Fibroblast of villous mesenchyme (primary cell): Measurements from ENCODE around the gene WDR86. TPM values are rescaled to one million over a fixed set of nuclear protein-coding genes. Genes with fewer than 3 reads are reported as not detected.

Experiments used
- DNase-seq: peaks from one replicate; pipeline ENCODE4 v3.0.0-alpha.2; 2010; ENCODE audit warnings: low read depth
- H3K4me3 ChIP-seq: 2 replicates; pipeline ENCODE4 v1.5.1; 2011; ENCODE audit warnings: low read depth, mild to moderate bottlenecking, low read length
- CTCF ChIP-seq: IDR thresholded peaks from 2 replicates; pipeline ENCODE4 v1.5.1; 2012; ENCODE audit warnings: low read depth, mild to moderate bottlenecking, low read length; ENCODE audit not compliant: insufficient read depth
- total RNA-seq: library from RNA; depleted of rRNA; stranded (reverse); fragments of >200 nt; gene quantifications from 2 replicates; pipeline ENCODE4 v1.2.3, GENCODE V29; 2012

The WDR86 gene
- total RNA-seq, 1 donor: 1.3 TPM

GRCh38 chr7:151387161-151388006 is 22.5 kb downstream of the WDR86 start:
- no peak for DNase-seq
- no peak for TF ChIP-seq CTCF
- H3K4me3 ChIP-seq: no peak overlapping the region

GRCh38 chr7:151386301-151387160 is 23.3 kb downstream of the WDR86 start:
- no peak for DNase-seq
- no peak for TF ChIP-seq CTCF
- no peak overlapping the region for H3K4me3 ChIP-seq

DNA sequence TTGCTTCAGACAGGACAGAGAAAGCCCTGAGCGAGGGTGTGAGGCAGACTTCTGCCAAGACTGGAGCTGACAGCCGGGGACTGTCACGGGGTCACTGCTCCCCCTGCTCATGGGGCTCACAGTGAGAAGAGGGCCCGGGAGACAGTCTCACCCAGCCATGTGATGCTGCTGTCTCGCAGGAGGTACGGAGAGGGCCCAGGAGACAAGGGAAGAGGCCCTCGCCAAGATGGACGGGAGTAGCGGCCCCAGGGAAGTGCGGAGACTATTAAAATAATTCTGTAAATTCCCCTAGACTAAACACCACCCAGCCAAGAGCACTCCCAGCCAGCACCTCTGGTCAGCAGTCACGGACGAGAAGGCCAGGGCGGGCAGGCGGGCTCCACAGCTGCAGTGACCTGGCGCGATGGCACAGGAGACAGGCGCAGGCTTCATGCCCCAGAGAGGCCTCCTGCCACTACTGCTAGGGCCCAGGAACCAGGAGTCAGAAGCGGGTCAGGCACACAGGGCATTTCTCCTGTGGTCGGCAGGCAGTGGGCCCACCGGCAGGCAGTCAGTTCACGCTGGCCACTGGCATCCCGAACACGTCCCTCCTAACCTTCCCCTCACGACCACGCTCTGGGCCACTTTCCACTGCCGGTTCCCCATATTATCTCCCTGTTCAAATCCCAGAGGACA is 24.1 kb downstream of the WDR86 start:
- no peak overlapping the region for H3K4me3 ChIP-seq
- TF ChIP-seq CTCF: no peak
- no peak for DNase-seq

DNA sequence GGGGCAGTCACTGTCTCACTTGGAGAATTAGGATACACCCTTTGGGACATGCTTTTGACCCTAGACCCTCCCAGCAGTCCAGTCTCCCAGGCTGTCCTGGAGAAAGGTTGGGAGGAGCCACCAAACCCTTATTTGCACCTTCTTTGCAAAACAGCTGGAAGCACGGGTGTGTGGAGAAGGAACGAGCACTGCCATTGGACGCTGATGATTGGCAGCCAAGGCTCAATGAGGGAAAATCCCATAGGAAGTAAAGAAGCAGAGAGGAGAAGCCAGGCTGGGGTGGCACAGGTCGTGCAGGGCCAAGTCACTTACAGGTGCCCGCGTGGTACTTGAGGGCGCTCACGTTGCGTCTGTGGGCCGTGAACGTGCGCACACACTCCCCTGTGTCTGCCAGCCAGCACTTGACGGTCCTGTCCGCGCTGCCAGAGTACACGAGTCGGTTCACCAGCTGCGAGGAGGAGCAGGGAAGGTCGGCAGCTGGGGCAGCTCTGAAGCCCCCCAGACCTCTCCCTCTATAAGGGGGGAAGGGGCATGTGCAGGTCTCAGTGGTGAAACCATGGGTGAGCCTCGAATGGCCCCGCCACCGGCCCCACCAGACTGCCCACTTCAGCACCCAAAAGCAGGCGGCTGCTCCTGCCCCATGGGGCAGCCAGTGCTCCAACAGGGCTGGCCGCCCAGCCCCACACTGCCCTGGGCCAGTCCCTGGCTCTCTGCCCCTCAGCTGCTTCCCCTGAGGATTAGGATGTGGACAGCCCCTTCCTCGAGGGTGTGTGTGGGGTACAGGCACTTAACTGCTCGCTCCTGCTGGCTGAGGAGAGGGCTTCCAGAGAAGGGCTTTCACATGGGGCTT is 24.8 kb downstream of the WDR86 start:
- TF ChIP-seq CTCF: no peak
- DNase-seq: no peak
- no peak overlapping the region for H3K4me3 ChIP-seq

- H3K4me3 ChIP-seq: no peak overlapping the region
- DNase-seq: no peak
- no peak for TF ChIP-seq CTCF
Observed at GRCh38 chr7:151384352-151384697, 25.5 kb downstream of the WDR86 start.
